Measurements from ENCODE around the gene BRK1. TPM values are rescaled to one million over a fixed set of nuclear protein-coding genes. Genes with fewer than 3 reads are reported as not detected.
"Not testable (repeated sequence)": the region's sequence is repeated elsewhere in the genome, so short reads cannot be mapped to it uniquely, and the experiment has no call there.

The BRK1 gene
- total RNA-seq, 2 experiments from 2014 or later = 73.6 to 73.7 TPM

DNA sequence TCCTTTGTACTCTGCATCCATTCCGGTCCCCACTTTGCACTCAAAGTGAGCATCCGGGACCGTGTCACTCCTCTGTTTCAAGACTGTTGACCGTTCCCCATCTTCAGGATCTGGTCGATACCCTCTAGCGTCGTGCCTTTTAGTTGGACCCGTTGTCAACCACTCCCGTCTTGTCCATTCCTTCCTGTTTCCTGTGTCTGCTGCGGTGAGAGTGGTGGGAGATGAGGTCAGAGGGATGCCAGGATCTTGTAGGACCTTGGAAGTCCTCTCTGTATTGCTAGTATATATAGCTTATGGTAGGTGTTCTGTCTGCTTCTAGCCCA lies 624 bp downstream of the BRK1 start:
- intact Hi-C loops (cut with micrococcal nuclease) = loop anchor here (5.0 kb wide), 2 partner anchors 171 to 399 kb away; no protein-coding TSS in a partner anchor
- CTCF ChIA-PET = interaction anchor here (0.5 to 1.4 kb wide), 3 partner anchors 52 to 171 kb away, joined by 3 to 5 read pairs (median 4); no protein-coding TSS in a partner anchor
- no peak for DNase-seq
- Mint-ChIP-seq H3K36me3 (ENCODE audit: low read depth) (peaks cover 4% of the 10 kb centered on the region), H3K4me1 (ENCODE audit: low read depth) (peaks cover 37% of the 10 kb centered on the region), H3K27ac (peak overlapping the region; percentile 94), H3K9me3 (no peaks in the 10 kb centered on the region), H3K4me3 (peak overlapping the region; percentile 92), H3K27me3 (ENCODE audit: low read depth) (no peaks in the 10 kb centered on the region)

DNA sequence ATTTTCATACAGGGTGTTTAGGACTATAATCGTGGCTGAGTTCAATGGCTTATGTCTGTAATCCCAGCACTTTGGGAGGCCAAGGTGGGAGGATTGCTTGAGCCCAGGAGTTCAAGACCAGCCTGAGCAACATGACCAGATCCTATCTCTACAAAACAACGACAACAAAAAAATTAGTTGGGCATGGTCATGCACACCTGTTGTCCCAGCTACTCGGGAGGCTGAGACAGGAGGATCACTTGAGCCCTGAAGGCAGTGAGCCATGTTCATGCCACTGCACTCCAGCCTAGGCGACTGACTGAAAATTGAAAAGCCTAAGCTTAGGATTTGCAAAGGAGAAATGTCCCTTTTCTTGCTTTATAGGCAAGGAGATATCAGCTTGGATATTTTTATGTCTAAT lies 1.5 kb downstream of the BRK1 start:
- peaks cover 6% of the 10 kb centered on the region for H3K36me3 Mint-ChIP-seq (ENCODE audit: low read depth)
- no peaks in the 10 kb centered on the region for H3K27me3 Mint-ChIP-seq (ENCODE audit: low read depth)

DNA sequence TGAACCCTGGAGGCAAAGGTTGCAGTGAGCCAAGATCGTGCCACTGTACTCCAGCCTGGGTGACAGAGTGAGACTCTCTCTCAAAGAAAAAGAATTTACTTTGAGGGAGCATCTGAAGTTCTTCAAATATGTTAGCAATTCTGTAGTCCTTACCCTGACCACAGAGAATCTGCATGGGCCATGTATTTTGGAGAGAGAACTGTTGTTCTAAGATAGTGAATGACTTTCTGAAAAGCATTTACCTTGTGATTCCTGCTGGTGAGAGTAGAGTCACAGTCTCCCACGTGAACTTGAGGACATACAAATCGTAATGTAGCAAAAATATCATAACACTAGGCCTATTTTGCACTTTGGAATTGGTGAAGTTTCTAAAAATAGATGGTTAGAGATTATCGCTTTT lies 3.9 kb downstream of the BRK1 start:
- CTCF ChIA-PET = interaction anchor here (1.0 kb wide), 1 partner anchor 107 kb away, joined by 3 read pairs; no protein-coding TSS in a partner anchor
- no peak overlapping the region for H3K4me3 Mint-ChIP-seq
- DNase-seq = no peak
- H3K36me3 Mint-ChIP-seq (ENCODE audit: low read depth) = peaks cover 10% of the 10 kb centered on the region
- H3K27ac Mint-ChIP-seq = no peak overlapping the region
- no peaks in the 10 kb centered on the region for H3K27me3 Mint-ChIP-seq (ENCODE audit: low read depth)
- peaks cover 54% of the 10 kb centered on the region for H3K4me1 Mint-ChIP-seq (ENCODE audit: low read depth)
- H3K9me3 Mint-ChIP-seq = no peaks in the 10 kb centered on the region
- intact Hi-C loops (cut with micrococcal nuclease) = loop anchor here (5.0 kb wide), 2 partner anchors 168 to 402 kb away; no protein-coding TSS in a partner anchor

More for the DNA sequence above, 1.5 kb downstream of the BRK1 start:
- H3K4me1 Mint-ChIP-seq (ENCODE audit: low read depth) = peaks cover 39% of the 10 kb centered on the region
- intact Hi-C loops (cut with micrococcal nuclease) = loop anchor here (5.0 kb wide), 2 partner anchors 170 to 400 kb away; no protein-coding TSS in a partner anchor
- peak overlapping the region; percentile 94 for H3K27ac Mint-ChIP-seq
- H3K4me3 Mint-ChIP-seq = peak overlapping the region; percentile 92
- H3K9me3 Mint-ChIP-seq = no peaks in the 10 kb centered on the region
- CTCF ChIA-PET = interaction anchor here (1.4 kb wide), 1 partner anchor 170 kb away, joined by 4 read pairs; no protein-coding TSS in a partner anchor
- no peak for DNase-seq

DNA sequence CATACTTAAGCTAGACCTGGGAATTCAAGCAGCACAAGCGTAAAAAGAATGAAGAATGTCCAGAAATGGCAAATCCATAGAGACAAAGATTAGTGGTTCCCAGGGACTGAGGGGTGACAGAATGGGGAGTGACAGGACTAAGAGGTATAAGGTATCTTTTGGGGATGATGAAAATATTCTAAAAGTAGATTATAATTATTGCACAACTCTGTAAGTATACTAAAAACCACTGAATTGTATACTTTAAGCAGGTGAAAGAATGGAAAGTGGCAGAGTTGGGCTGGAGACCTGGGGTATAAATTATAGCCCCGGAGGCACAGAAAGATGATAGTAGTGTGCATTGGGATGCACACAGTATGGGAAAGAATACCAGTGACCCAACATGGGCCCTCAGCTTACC lies 5.6 kb downstream of the BRK1 start:
- H3K36me3 Mint-ChIP-seq (ENCODE audit: low read depth) = peaks cover 19% of the 10 kb centered on the region
- H3K4me3 Mint-ChIP-seq = no peak overlapping the region
- intact Hi-C loops (cut with micrococcal nuclease) = no loop called here
- CTCF ChIA-PET = no interaction called here
- DNase-seq = no peak
- peak overlapping the region; percentile 46 for H3K27ac Mint-ChIP-seq
- H3K9me3 Mint-ChIP-seq = no peaks in the 10 kb centered on the region
- H3K27me3 Mint-ChIP-seq (ENCODE audit: low read depth) = no peaks in the 10 kb centered on the region
- peaks cover 57% of the 10 kb centered on the region for H3K4me1 Mint-ChIP-seq (ENCODE audit: low read depth)

DNA sequence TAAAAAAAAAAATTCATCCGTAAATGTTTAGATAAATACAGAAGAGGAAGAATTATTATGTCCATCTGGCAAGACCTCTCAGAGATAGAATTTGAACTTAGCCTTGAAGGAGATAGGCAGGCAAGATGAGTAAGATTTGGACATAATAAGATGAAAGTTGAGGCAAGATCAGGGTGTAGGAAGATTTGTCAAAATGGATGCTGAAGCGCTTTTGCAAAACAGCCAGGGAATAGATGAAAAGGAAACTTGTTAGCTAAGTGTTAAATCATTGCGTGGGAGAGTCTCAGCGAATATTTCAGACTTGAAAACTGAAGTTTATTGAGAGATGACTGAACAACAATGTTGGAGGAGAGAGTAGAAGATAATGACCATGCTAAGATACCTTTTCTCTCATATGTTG lies 7.2 kb downstream of the BRK1 start:
- Mint-ChIP-seq H3K4me1 (ENCODE audit: low read depth) (peaks cover 45% of the 10 kb centered on the region), H3K9me3 (no peaks in the 10 kb centered on the region), H3K27ac (peak overlapping the region; percentile 43), H3K36me3 (ENCODE audit: low read depth) (peaks cover 32% of the 10 kb centered on the region), H3K27me3 (ENCODE audit: low read depth) (no peaks in the 10 kb centered on the region), H3K4me3 (no peak overlapping the region)
- CTCF ChIA-PET = interaction anchor here (0.8 to 1.1 kb wide), 2 partner anchors 10 to 141 kb away, joined by 4 to 6 read pairs; no protein-coding TSS in a partner anchor
- no peak for DNase-seq
- intact Hi-C loops (cut with micrococcal nuclease) = no loop called here

DNA sequence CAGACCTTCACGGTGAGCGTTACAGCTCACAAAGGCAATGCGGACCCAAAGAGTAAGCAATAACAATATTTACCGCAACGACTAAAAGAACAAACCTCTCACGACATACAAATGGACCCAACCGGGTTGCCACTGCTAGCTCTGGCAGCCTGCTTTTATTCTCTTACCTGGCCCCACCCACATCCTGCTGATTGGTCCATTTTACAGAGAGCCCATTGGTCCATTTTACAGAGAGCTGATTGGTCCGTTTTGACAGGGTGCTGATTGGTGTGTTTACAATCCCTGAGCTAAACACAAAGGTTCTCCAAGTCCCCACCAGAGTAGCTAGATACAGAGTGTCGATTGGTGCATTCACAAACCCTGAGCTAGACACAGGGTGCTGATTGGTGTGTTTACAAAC lies 20.4 kb downstream of the BRK1 start:
- H3K36me3 Mint-ChIP-seq (ENCODE audit: low read depth); H3K9me3 Mint-ChIP-seq; intact Hi-C loops (cut with micrococcal nuclease); H3K4me1 Mint-ChIP-seq (ENCODE audit: low read depth); H3K4me3 Mint-ChIP-seq; H3K27ac Mint-ChIP-seq; H3K27me3 Mint-ChIP-seq (ENCODE audit: low read depth); DNase-seq: not testable (repeated sequence)
- CTCF ChIA-PET = interaction anchor here (0.7 to 1.8 kb wide), 2 partner anchors 62 to 186 kb away, joined by 3 to 6 read pairs; partner anchors contain the start of gene SEC13

DNA sequence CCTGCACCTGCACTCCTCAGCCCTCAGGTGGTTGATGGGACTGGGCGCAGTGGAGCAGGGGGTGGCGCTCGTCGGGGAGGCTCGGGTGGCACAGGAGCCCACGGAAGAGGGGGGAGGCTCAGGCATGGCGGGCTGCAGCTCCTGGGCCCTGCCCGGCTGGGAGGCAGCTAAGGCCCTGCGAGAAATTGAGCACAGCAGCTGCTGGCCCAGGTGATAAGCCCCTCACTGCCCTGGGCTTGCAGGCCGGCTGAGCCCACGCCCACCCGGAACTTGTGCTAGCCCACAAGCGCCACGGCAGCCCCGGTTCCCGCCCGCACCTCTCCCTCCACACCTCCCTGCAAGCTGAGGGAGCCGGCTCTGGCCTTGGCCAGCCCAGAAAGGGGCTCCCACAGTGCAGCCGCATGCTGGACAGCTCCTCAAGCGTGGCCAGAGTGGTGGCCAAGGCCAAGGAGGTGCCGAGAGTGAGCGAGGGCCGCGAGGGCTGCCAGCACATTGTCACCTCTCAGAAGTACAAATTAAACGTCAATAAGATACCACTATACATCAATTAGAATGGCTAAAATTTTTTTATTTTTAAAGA lies 21.0 kb downstream of the BRK1 start:
- CTCF ChIA-PET = interaction anchor here (1.8 kb wide), 1 partner anchor 185 kb away, joined by 6 read pairs; the partner anchor contains the start of gene SEC13
- no peak overlapping the region for H3K27ac Mint-ChIP-seq

DNA sequence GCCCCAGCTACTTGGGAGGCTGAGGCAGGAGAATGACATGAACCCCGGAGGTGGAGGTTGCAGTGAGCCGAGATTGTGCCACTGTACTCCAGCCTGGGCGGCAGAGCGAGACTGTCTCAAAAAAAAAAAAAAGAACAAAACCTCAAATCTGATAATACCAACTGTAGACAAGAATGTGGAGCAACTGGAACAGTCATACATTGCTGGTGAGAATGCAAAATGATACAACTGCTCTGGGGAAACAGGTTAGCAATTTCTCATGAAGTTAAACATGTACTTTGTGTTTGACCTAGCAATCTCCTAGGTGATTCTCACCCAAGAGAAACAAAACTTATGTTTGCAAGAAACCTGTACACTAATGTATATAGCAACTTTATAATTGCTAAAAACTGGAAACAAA lies 21.7 kb downstream of the BRK1 start:
- Mint-ChIP-seq H3K9me3 (no peaks in the 10 kb centered on the region), H3K36me3 (ENCODE audit: low read depth) (no peaks in the 10 kb centered on the region), H3K27me3 (ENCODE audit: low read depth) (no peaks in the 10 kb centered on the region), H3K4me3 (no peak overlapping the region), H3K27ac (no peak overlapping the region), H3K4me1 (ENCODE audit: low read depth) (peaks cover 1% of the 10 kb centered on the region)
- no peak for DNase-seq
- intact Hi-C loops (cut with micrococcal nuclease) = no loop called here
- CTCF ChIA-PET = no interaction called here

More for the DNA sequence above, 21.0 kb downstream of the BRK1 start:
- Mint-ChIP-seq H3K4me3 (no peak overlapping the region), H3K27me3 (ENCODE audit: low read depth) (no peaks in the 10 kb centered on the region), H3K36me3 (ENCODE audit: low read depth) (no peaks in the 10 kb centered on the region), H3K4me1 (ENCODE audit: low read depth) (peaks cover 1% of the 10 kb centered on the region), H3K9me3 (no peaks in the 10 kb centered on the region)
- DNase-seq = no peak
- intact Hi-C loops (cut with micrococcal nuclease) = no loop called here

DNA sequence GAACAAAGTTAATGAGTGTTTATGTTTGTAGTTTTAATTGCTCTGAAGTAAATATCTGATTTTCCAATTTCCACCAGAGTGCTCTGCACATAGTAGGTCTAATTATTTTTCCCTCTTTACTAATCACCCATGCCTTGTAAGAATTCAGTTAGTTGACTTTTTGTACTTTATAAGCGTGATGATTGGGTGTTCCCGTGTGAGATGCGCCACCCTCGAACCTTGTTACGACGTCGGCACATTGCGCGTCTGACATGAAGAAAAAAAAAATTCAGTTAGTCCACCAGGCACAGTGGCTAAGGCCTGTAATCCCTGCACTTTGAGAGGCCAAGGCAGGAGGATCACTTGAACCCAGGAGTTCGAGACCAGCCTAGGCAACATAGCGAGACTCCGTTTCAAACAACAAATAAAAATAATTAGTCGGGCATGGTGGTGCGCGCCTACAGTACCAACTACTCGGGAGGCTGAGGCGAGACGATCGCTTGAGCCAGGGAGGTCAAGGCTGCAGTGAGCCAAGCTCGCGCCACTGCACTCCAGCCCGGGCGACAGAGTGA lies 25.6 kb downstream of the BRK1 start:
- intact Hi-C loops (cut with micrococcal nuclease) = loop anchor here (1.0 to 5.0 kb wide), 8 partner anchors 26 to 249 kb away; partner anchors contain the start of genes BRK1, CRELD1, FANCD2 and JAGN1
- Mint-ChIP-seq H3K27ac (peak overlapping the region; percentile 87), H3K4me3 (peak overlapping the region; percentile 84), H3K27me3 (ENCODE audit: low read depth) (no peaks in the 10 kb centered on the region), H3K9me3 (no peaks in the 10 kb centered on the region), H3K4me1 (ENCODE audit: low read depth) (peaks cover 24% of the 10 kb centered on the region), H3K36me3 (ENCODE audit: low read depth) (peaks cover 17% of the 10 kb centered on the region)
- CTCF ChIA-PET = interaction anchor here (0.7 kb wide), 1 partner anchor 51 kb away, joined by 3 read pairs; no protein-coding TSS in a partner anchor
- DNase-seq = no peak

DNA sequence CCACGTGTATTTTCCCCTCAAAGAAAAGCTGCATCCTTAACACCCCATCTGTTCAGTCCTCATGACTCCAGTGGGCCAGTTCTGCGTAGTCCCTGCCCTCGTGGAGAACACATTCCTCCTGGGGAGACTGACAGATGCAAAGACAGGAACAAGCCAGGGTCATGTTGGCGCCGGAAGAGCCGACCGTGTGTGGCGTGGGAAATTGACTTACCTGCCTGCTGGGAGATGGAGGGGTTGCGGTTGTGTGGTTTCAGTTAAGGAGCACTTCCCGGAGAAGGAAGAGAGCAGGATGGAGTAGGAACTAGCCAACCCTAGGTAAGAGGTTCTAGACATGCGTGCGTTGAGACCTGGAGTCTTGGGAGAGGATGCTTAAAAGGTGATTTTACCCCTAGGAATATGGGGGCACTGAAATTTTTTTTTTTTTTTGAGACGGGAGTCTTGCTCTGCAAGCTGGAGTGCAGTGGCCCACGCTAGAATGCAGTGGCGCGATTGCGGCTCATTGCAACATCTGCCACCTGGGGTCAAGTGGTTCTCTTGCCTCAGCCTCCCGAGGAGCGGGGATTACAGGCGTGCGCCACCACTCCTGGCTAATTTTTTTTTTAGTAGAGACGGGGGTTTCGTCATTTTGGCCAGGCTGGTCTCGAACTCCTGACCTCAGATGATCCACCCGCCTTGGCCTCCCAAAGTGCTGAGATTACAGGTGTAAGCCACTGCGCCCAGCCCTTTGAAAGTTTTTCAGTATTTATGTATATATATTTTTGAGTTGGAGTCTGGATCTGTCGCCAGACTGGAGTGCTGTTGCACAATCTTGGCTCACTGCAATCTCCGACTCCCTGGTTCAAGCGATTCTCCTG lies 27.5 kb downstream of the BRK1 start:
- H3K4me3 Mint-ChIP-seq = peak overlapping the region; percentile 84
- no peaks in the 10 kb centered on the region for H3K27me3 Mint-ChIP-seq (ENCODE audit: low read depth)
- peaks cover 24% of the 10 kb centered on the region for H3K36me3 Mint-ChIP-seq (ENCODE audit: low read depth)
- CTCF ChIA-PET = interaction anchor here (0.5 to 1.2 kb wide), 3 partner anchors 30 to 120 kb away, joined by 3 to 6 read pairs (median 3); no protein-coding TSS in a partner anchor
- H3K27ac Mint-ChIP-seq = peak overlapping the region; percentile 87
- peaks cover 32% of the 10 kb centered on the region for H3K4me1 Mint-ChIP-seq (ENCODE audit: low read depth)
- peak; percentile 48 for DNase-seq
- H3K9me3 Mint-ChIP-seq = no peaks in the 10 kb centered on the region
- intact Hi-C loops (cut with micrococcal nuclease) = loop anchor here (2.0 to 5.0 kb wide), 3 partner anchors 22 to 251 kb away; partner anchors contain the start of genes IRAK2 and JAGN1

DNA sequence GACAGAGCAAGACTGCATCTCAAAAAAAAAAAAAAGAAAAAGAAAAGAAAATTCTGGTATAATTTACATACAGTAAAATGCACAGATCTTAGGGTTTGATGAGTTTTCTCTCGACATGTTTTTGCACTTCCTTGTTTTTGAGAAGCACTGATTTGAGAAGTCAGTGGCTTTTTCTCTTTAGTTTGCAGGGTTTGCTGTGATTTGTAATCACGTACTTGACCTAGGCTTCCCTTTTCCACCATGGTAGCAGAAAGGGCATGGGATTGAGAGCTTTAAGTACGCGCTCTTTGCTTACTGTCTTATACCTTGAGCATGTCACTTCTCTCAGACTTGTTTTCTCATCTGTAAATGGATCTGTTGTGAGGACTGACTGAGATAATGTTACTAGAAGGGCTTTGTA lies 30.2 kb downstream of the BRK1 start:
- Mint-ChIP-seq H3K27me3 (ENCODE audit: low read depth) (no peaks in the 10 kb centered on the region), H3K4me3 (peak overlapping the region; percentile 59), H3K9me3 (no peaks in the 10 kb centered on the region), H3K4me1 (ENCODE audit: low read depth) (peaks cover 34% of the 10 kb centered on the region), H3K27ac (peak overlapping the region; percentile 26), H3K36me3 (ENCODE audit: low read depth) (peaks cover 39% of the 10 kb centered on the region)
- no peak for DNase-seq
- CTCF ChIA-PET = interaction anchor here (0.5 kb wide), 1 partner anchor 20 kb away, joined by 3 read pairs; no protein-coding TSS in a partner anchor
- intact Hi-C loops (cut with micrococcal nuclease) = no loop called here

DNA sequence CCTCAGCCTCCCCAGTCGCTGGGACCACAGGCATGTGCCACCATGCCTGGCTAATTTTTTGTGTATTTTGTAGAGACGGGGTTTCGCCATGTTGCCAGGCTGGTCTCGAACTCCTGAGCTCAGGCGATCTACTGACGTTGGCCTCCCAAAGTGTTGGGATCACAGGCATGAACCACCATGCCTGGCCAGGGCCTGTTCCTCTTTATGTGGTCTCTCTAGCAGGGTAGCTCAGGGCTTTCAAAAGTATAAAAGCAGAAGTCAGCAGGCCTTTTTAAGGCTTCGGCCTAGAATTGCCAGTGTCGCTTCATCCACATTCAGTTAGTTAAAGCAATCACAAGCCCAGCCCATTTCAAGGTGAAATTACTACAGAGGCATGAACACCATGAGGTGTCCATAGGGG lies 33.8 kb downstream of the BRK1 start:
- Mint-ChIP-seq H3K9me3 (no peaks in the 10 kb centered on the region), H3K4me3 (no peak overlapping the region), H3K4me1 (ENCODE audit: low read depth) (peaks cover 21% of the 10 kb centered on the region), H3K36me3 (ENCODE audit: low read depth) (peaks cover 44% of the 10 kb centered on the region), H3K27ac (no peak overlapping the region), H3K27me3 (ENCODE audit: low read depth) (no peaks in the 10 kb centered on the region)
- DNase-seq = no peak
- intact Hi-C loops (cut with micrococcal nuclease) = no loop called here
- CTCF ChIA-PET = no interaction called here
